HL-60 (cell line): ENCODE results near the gene CD82.

ENCODE experiments used
- TF ChIP-seq, protein P1 (sequence below): IDR thresholded peaks from one replicate; pipeline ENCODE4 v1.5.1; 2011; ENCODE audit warnings: low read length, control low read depth, inconsistent platforms; ENCODE audit not compliant: insufficient read depth
- TF ChIP-seq, protein P2 (sequence below): IDR thresholded peaks from 2 replicates; pipeline ENCODE4 v1.6.1; 2012; ENCODE audit warnings: low read depth; ENCODE audit not compliant: insufficient replicate concordance

- TF ChIP-seq, protein P1, sequence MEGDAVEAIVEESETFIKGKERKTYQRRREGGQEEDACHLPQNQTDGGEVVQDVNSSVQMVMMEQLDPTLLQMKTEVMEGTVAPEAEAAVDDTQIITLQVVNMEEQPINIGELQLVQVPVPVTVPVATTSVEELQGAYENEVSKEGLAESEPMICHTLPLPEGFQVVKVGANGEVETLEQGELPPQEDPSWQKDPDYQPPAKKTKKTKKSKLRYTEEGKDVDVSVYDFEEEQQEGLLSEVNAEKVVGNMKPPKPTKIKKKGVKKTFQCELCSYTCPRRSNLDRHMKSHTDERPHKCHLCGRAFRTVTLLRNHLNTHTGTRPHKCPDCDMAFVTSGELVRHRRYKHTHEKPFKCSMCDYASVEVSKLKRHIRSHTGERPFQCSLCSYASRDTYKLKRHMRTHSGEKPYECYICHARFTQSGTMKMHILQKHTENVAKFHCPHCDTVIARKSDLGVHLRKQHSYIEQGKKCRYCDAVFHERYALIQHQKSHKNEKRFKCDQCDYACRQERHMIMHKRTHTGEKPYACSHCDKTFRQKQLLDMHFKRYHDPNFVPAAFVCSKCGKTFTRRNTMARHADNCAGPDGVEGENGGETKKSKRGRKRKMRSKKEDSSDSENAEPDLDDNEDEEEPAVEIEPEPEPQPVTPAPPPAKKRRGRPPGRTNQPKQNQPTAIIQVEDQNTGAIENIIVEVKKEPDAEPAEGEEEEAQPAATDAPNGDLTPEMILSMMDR, result no peak
- TF ChIP-seq, protein P2, sequence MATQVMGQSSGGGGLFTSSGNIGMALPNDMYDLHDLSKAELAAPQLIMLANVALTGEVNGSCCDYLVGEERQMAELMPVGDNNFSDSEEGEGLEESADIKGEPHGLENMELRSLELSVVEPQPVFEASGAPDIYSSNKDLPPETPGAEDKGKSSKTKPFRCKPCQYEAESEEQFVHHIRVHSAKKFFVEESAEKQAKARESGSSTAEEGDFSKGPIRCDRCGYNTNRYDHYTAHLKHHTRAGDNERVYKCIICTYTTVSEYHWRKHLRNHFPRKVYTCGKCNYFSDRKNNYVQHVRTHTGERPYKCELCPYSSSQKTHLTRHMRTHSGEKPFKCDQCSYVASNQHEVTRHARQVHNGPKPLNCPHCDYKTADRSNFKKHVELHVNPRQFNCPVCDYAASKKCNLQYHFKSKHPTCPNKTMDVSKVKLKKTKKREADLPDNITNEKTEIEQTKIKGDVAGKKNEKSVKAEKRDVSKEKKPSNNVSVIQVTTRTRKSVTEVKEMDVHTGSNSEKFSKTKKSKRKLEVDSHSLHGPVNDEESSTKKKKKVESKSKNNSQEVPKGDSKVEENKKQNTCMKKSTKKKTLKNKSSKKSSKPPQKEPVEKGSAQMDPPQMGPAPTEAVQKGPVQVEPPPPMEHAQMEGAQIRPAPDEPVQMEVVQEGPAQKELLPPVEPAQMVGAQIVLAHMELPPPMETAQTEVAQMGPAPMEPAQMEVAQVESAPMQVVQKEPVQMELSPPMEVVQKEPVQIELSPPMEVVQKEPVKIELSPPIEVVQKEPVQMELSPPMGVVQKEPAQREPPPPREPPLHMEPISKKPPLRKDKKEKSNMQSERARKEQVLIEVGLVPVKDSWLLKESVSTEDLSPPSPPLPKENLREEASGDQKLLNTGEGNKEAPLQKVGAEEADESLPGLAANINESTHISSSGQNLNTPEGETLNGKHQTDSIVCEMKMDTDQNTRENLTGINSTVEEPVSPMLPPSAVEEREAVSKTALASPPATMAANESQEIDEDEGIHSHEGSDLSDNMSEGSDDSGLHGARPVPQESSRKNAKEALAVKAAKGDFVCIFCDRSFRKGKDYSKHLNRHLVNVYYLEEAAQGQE, result no peak
Observed at GRCh38 chr11:44645827-44646226, 80.4 kb downstream of the CD82 start.
